Mucosa of descending colon (tissue), 3 donors: Measurements from ENCODE around the gene TNFRSF14. TPM values are rescaled to one million over a fixed set of nuclear protein-coding genes. Genes with fewer than 3 reads are reported as not detected.
A peak's percentile ranks its signal among the peaks of the same experiment; 100 is the strongest.

Source experiments
- ATAC-seq: fragments of 200-7000 bp; cut with Tn5 transposase; one replicate; pipeline ENCODE4 v1.9.1; 2020; ENCODE audit warnings: mild to moderate bottlenecking, moderate library complexity
- DNase-seq, 3 donors: peaks; one replicate each; pipeline ENCODE4 v3.0.0-alpha.2; 2020
- H3K36me3 ChIP-seq: fragments of 200-600 bp; one replicate; pipeline ENCODE4 v1.8.0; 2021; ENCODE audit warnings: low read depth, mild to moderate bottlenecking
- H3K4me1 ChIP-seq: fragments of 200-600 bp; one replicate; pipeline ENCODE4 v1.8.0; 2021; ENCODE audit warnings: low read depth, mild to moderate bottlenecking
- H3K4me3 ChIP-seq: fragments of 200-600 bp; one replicate; pipeline ENCODE4 v1.8.0; 2021; ENCODE audit warnings: mild to moderate bottlenecking
- H3K9me3 ChIP-seq: fragments of 200-600 bp; one replicate; pipeline ENCODE4 v1.8.0; 2021; ENCODE audit warnings: mild to moderate bottlenecking
- intact Hi-C, 2 donors: fragments of 100-400 bp; cut with DNase I in 1 of 2; cut with micrococcal nuclease in 1 of 2; formaldehyde crosslinking; loops; one replicate each; pipeline versions ENCODE4 v1.11.0 to v1.11.1; 2022; cut with DNase I, micrococcal nuclease
- total RNA-seq, 3 donors: library from RNA; stranded (reverse); fragmentation: NEBNext Ultra II Directional in 2 of 3; extraction: Animal tissue kit (Norgen Biotek cat#: 25700) in 2 of 3; gene quantifications; one replicate each; pipeline versions ENCODE4 v1.2.1 to v1.2.4, GENCODE V29; 2021 to 2023
- TF ChIP-seq, protein P1 (sequence below): fragments of 200-600 bp; IDR thresholded peaks from one replicate; pipeline ENCODE4 v1.8.0; 2022; ENCODE audit warnings: antibody characterized with exemption, mild to moderate bottlenecking
- donor health status: DM: no; HTN: no; CAD: no; lungs with moderate emphysema.
- donor health status: DM: no; HTN: no; CAD: no.
- donor health status: DM: no; HTN: yes; CAD: no.

Gene TNFRSF14
- total RNA-seq, 3 donors from 2014 or later, result 143 to 206 (median 146) TPM

DNA sequence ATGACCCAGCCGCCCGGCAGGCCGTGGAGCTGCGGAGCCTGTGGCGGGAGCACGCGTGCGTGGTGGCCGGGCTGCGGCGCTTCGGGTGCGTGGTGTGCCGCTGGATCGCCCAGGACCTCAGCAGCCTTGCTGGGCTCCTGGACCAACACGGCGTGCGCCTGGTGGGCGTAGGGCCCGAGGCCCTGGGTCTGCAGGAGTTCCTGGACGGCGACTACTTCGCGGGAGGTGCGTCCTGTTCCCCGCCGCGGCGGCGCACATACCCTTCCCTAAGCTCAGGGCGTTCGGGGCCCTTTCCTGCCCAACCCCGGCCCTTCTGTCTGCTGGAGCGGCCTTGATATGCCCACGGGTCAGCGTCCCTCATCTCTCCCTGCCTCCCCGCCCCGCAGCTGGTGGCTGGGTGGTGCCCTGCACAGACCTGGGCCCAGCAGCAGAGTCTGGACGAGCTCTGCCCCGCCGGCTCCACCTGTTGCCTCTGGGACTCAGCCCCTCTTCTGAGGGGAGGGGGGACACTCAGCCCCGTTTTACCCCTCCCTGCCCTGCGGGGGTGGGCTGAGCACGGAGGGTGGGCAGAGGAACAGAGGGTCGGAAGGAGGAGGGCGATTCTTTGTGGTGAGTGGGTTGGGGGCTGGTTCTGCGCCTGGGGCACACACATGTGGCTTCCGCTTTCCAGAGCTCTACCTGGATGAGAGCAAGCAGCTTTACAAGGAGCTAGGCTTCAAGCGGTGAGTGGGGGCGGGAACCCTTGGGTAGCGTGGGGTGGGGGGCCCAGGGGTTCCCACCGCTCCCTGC, 31.1 kb downstream of the TNFRSF14 start:
- ATAC-seq (peak; percentile 16), DNase-seq (peak in 2 of 3 donors; percentile 58 to 78)
- peaks cover 2% of the 10 kb centered on the region for H3K36me3 ChIP-seq
- no peaks in the 10 kb centered on the region for H3K9me3 ChIP-seq
- intact Hi-C loops, result no loop called here
- peak overlapping the region; percentile 38 for H3K4me3 ChIP-seq
- TF ChIP-seq, protein P1, sequence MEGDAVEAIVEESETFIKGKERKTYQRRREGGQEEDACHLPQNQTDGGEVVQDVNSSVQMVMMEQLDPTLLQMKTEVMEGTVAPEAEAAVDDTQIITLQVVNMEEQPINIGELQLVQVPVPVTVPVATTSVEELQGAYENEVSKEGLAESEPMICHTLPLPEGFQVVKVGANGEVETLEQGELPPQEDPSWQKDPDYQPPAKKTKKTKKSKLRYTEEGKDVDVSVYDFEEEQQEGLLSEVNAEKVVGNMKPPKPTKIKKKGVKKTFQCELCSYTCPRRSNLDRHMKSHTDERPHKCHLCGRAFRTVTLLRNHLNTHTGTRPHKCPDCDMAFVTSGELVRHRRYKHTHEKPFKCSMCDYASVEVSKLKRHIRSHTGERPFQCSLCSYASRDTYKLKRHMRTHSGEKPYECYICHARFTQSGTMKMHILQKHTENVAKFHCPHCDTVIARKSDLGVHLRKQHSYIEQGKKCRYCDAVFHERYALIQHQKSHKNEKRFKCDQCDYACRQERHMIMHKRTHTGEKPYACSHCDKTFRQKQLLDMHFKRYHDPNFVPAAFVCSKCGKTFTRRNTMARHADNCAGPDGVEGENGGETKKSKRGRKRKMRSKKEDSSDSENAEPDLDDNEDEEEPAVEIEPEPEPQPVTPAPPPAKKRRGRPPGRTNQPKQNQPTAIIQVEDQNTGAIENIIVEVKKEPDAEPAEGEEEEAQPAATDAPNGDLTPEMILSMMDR, result no peak
- peaks cover 24% of the 10 kb centered on the region for H3K4me1 ChIP-seq

DNA sequence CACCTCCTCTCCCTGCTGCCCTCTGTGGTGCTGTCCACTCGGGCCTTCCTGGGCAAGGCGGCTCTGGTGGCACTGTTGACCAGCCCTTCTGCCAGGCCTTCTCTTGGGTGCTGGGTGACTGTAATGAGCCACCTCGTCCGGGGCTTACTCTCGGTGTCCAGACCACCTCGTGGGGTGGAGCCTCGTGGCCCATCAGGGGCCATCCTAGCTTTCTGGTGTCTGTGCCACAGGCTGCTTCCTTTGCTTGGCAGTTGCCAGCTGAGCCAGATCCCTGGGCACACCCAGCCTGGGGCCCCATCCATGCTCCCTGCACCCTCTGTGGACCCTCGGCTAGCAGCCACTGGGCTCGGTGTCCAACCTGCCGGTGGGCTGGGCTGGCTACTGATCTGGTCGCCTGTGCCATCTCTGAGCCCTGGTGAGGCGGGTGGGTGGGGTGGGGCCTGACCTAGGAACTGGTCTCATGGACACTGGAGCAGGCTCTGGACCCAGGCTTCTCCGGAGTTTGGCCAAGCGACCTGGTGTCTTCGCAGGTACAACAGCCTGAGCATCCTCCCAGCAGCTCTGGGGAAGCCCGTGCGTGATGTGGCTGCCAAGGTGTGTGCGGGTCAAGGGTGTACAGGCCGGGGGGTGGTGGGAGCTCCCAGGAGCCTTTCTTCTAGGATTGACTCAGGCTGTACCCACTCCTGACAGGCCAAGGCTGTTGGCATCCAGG, 31.8 kb downstream of the TNFRSF14 start:
- DNase-seq, result peak in 2 of 3 donors; percentile 49 to 68
- H3K36me3 ChIP-seq, result peaks cover 2% of the 10 kb centered on the region
- H3K4me1 ChIP-seq, result peaks cover 28% of the 10 kb centered on the region
- intact Hi-C loops, result no loop called here
- TF ChIP-seq, protein P1, result no peak
- ATAC-seq, result no peak
- H3K4me3 ChIP-seq, result no peak overlapping the region
- no peaks in the 10 kb centered on the region for H3K9me3 ChIP-seq

DNA sequence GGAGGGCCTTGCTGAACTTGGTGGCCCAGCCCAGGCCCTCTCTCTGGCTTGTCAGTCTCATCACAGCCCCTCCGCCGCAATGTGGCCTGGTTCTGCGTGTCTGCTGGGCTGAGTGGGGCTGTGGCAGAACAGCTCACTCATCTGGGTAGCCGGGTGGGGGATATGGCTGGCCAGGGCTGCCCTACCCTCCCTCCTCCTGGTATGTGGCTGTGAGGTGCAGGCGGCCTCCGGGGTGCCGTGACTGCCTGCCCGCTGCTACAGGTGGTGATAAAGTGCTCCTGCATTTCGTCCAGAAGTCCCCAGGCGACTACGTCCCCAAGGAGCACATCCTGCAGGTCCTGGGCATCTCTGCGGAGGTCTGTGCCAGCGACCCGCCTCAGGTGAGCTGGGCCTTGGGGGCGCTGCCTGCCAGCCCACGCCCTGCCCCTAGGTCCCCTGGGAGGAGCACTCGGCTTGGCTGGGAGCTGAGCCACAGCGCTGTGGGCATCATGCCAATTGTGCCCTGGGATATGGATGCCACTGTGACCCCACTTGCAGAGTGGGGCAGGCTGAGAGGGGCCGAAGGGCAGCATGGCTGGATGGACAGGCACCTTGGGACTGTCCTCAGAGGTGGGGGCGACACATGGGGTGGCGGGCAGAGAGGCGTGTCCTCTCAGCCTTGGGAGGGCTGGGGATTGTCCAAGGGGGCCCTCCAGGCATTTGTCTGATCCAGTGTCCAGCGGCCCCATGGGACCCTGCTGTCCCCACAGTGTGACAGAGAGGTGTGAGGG, 32.7 kb downstream of the TNFRSF14 start:
- DNase-seq (peak in 2 of 3 donors; percentile 49 to 62), ATAC-seq (no peak)
- Histone ChIP-seq H3K9me3 (no peaks in the 10 kb centered on the region), H3K36me3 (peaks cover 2% of the 10 kb centered on the region), H3K4me3 (no peak overlapping the region), H3K4me1 (peaks cover 33% of the 10 kb centered on the region)
- intact Hi-C loops, result no loop called here
- TF ChIP-seq, protein P1, result no peak

DNA sequence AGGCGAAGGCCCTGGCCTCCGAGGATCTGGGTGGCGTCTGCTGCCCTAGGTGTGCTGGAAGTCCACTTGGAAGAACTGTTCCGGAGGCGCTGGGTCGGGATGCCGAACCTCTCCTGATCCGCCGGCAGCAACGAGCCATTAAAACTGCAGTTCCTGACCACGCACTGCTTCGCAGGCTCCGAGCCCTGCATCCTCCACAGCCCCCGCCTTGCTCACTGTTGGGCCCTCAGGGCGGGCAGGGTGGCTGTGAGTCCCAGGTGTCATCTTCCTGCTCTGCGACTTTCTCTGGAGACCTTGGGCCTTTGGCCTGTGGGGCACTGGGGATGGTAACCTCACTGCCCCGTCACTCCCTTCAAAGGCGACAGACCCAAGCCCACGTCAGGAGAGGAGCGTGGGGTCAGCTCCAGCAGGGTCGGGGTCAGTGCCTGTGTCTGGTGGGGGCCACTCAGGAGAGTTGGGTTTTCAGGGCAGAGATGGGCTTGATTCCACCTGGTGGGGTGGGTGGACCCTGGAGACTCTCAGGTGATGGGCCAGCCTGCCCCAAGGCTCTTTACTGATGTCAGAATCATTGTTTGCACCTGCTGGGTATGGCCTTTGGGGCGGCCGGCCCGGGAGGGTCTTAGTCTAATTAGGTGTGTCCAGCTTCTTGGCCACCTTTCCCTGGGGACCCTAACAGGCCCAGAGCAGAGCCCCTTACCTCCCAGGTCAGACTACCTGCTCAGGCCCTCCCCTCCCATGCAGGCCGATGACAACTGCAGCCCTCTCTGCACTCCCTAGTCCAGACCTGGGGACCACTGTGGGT, 33.5 kb downstream of the TNFRSF14 start:
- H3K4me1 ChIP-seq, result peaks cover 32% of the 10 kb centered on the region
- H3K4me3 ChIP-seq, result no peak overlapping the region
- no peaks in the 10 kb centered on the region for H3K9me3 ChIP-seq
- intact Hi-C loops, result no loop called here
- peaks cover 2% of the 10 kb centered on the region for H3K36me3 ChIP-seq
- TF ChIP-seq, protein P1, result no peak
- peak in 2 of 3 donors; percentile 31 to 58 for DNase-seq
- no peak for ATAC-seq
